GM12878 (cell line): Measurements from ENCODE around the gene ARHGEF3. TPM values are rescaled to one million over a fixed set of nuclear protein-coding genes. Genes with fewer than 3 reads are reported as not detected.

ENCODE experiments used
- ATF3 ChIP-seq: IDR thresholded peaks from 2 replicates; pipeline ENCODE4 v1.6.1; 2011; ENCODE audit warnings: low read depth, mild to moderate bottlenecking, low read length, moderate library complexity, borderline replicate concordance; ENCODE audit errors: extremely low read depth
- BCL3 ChIP-seq: IDR thresholded peaks from 2 replicates; pipeline ENCODE4 v1.6.1; 2011; ENCODE audit warnings: borderline replicate concordance, low read depth, mild to moderate bottlenecking, moderate library complexity, low read length; ENCODE audit not compliant: insufficient read depth, poor library complexity, severe bottlenecking
- E4F1 ChIP-seq: fragments of 450-650 bp; IDR thresholded peaks from 2 replicates; pipeline ENCODE4 v1.6.1; 2018; ENCODE audit warnings: borderline replicate concordance, mild to moderate bottlenecking; ENCODE audit not compliant: partially characterized antibody
- EED ChIP-seq: sonication (generic); IDR thresholded peaks from 2 replicates; pipeline ENCODE4 v1.6.1; 2016; ENCODE audit warnings: antibody characterized with exemption, low read depth
- MYB ChIP-seq: fragments of 150-350 bp; IDR thresholded peaks from 2 replicates; pipeline ENCODE4 v1.6.1; 2014; ENCODE audit warnings: mild to moderate bottlenecking, low read depth, low read length, borderline replicate concordance
- SKIL ChIP-seq: fragments of 450-650 bp; IDR thresholded peaks from 2 replicates; pipeline ENCODE4 v1.6.1; 2017; ENCODE audit warnings: mild to moderate bottlenecking, low read depth, inconsistent platforms; ENCODE audit not compliant: poor library complexity, severe bottlenecking
- SP1 ChIP-seq: IDR thresholded peaks from one replicate; pipeline ENCODE4 v1.6.1; 2011; ENCODE audit warnings: low read depth, low read length
- SREBF1 ChIP-seq: IDR thresholded peaks from 2 replicates; pipeline ENCODE4 v1.6.1; 2012; ENCODE audit warnings: mild to moderate bottlenecking, low read length
- TCF3 ChIP-seq: IDR thresholded peaks from 2 replicates; pipeline ENCODE4 v1.6.1; 2012; ENCODE audit warnings: low read depth, mild to moderate bottlenecking, low read length, borderline replicate concordance; ENCODE audit not compliant: insufficient read depth
- polyA plus RNA-seq, 11 experiments: library from polyadenylated mRNA; depleted of rRNA in 4 of 11; unstranded in 6 of 11; stranded (reverse) in 5 of 11; fragments of >200 nt; fragmentation: Nextera tagmentation in 4 of 11; fragmentation: Illumina TruSeq in 1 of 11; extraction: Ambion mirVana in 4 of 11; extraction: Trizol in 1 of 11; gene quantifications; 1 replicate in 1 of 11; 2 replicates in 10 of 11; pipeline versions ENCODE4 v1.2.1 to v1.2.3, GENCODE V29; 2011 to 2016; ENCODE audit warnings: inconsistent platforms in 2 of 11, missing spikeins in 2 of 11, low read depth in 1 of 11
- total RNA-seq, 4 experiments: library from RNA; depleted of rRNA in 3 of 4; stranded (reverse); fragments of >200 nt in 3 of 4; fragmentation: Illumina TruSeq in 1 of 4; extraction: Trizol in 1 of 4; gene quantifications; 2 replicates each; pipeline versions ENCODE4 v1.2.1 to v1.2.3, GENCODE V29; 2013 to 2021
- TF ChIP-seq, protein P1 (sequence below): IDR thresholded peaks from 2 replicates; pipeline ENCODE4 v1.6.1; 2012; ENCODE audit warnings: low read length, inconsistent platforms

The ARHGEF3 gene
- total and polyA plus RNA-seq, 10 of the 15 experiments (the other 5 are each of a cell fraction or from before 2014, with no cell fraction given), result 21.8 to 78.7 (median 56.2) TPM

GRCh38 chr3:56772952-56773938 lies 28.5 kb downstream of the ARHGEF3 start (continued):
- no peak for TF ChIP-seq E4F1
- TF ChIP-seq SP1, result peak; percentile 56
- TF ChIP-seq MYB, result no peak
- TF ChIP-seq EED, result peak; percentile 78
- TF ChIP-seq, protein P1, sequence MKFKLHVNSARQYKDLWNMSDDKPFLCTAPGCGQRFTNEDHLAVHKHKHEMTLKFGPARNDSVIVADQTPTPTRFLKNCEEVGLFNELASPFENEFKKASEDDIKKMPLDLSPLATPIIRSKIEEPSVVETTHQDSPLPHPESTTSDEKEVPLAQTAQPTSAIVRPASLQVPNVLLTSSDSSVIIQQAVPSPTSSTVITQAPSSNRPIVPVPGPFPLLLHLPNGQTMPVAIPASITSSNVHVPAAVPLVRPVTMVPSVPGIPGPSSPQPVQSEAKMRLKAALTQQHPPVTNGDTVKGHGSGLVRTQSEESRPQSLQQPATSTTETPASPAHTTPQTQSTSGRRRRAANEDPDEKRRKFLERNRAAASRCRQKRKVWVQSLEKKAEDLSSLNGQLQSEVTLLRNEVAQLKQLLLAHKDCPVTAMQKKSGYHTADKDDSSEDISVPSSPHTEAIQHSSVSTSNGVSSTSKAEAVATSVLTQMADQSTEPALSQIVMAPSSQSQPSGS, result peak; percentile 72; the same call in 1 of the 2 replicates
- peak; percentile 73 for TF ChIP-seq SKIL
- no peak for TF ChIP-seq SREBF1
- TF ChIP-seq BCL3, result peak; percentile 71
- no peak for TF ChIP-seq TCF3
- no peak for TF ChIP-seq ATF3
